SK-N-SH treated with all-trans-retinoic acid at 6 μM for 48 hours (cell line): Measurements from ENCODE around the gene SMIM24.
"Not testable (repeated sequence)": the region's sequence is repeated elsewhere in the genome, so short reads cannot be mapped to it uniquely, and the experiment has no call there.

Source experiments
- ATAC-seq: fragments of 200-7000 bp; cut with Tn5 transposase; 3 replicates; pipeline ENCODE4 v1.9.1; 2020; ENCODE audit warnings: mild to moderate bottlenecking, moderate library complexity
- ARNTL ChIP-seq: fragments of 450-650 bp; formaldehyde crosslinking; IDR thresholded peaks from 2 replicates; pipeline ENCODE4 v1.5.0; 2020; ENCODE audit warnings: low read depth, mild to moderate bottlenecking, moderate library complexity, borderline replicate concordance
- BACH2 ChIP-seq: fragments of 250-450 bp; sonication (Bioruptor Pico); IDR thresholded peaks from 2 replicates; pipeline ENCODE4 v1.9.0; 2021; ENCODE audit warnings: mild to moderate bottlenecking, borderline replicate concordance
- GLIS3 ChIP-seq: fragments of 250-450 bp; sonication (Bioruptor Pico); IDR thresholded peaks from 2 replicates; pipeline ENCODE4 v1.5.0; 2020; ENCODE audit warnings: mild to moderate bottlenecking, moderate library complexity
- ISL1 ChIP-seq: fragments of 250-450 bp; sonication (Bioruptor Pico); IDR thresholded peaks from 2 replicates; pipeline ENCODE4 v2.1.2; 2022; ENCODE audit warnings: mild to moderate bottlenecking, moderate library complexity
- OSR1 ChIP-seq: fragments of 250-450 bp; sonication (Bioruptor Pico); IDR thresholded peaks from 2 replicates; pipeline ENCODE4 v1.8.0; 2022; ENCODE audit warnings: moderate library complexity, mild to moderate bottlenecking, inconsistent platforms
- PPARA ChIP-seq: fragments of 250-450 bp; sonication (Bioruptor Pico); IDR thresholded peaks from 2 replicates; pipeline ENCODE4 v1.5.0; 2020; ENCODE audit warnings: mild to moderate bottlenecking, borderline replicate concordance
- RARB ChIP-seq: fragments of 250-450 bp; sonication (Bioruptor Pico); IDR thresholded peaks from 2 replicates; pipeline ENCODE4 v1.8.0; 2021; ENCODE audit warnings: mild to moderate bottlenecking, moderate library complexity
- SNAI2 ChIP-seq: fragments of 250-450 bp; sonication (Bioruptor Pico); IDR thresholded peaks from 2 replicates; pipeline ENCODE4 v1.5.0; 2020; ENCODE audit warnings: mild to moderate bottlenecking, moderate library complexity
- TCF4 ChIP-seq: fragments of 250-450 bp; sonication (Bioruptor Pico); IDR thresholded peaks from 2 replicates; pipeline ENCODE4 v1.8.0; 2021; ENCODE audit warnings: mild to moderate bottlenecking, moderate library complexity, borderline replicate concordance
- ZC3H10 ChIP-seq: fragments of 250-450 bp; sonication (Bioruptor Pico); IDR thresholded peaks from 2 replicates; pipeline ENCODE4 v1.5.1; 2021; ENCODE audit warnings: mild to moderate bottlenecking, moderate library complexity
- ZFP3 ChIP-seq: fragments of 250-450 bp; sonication (Bioruptor Pico); IDR thresholded peaks from 2 replicates; pipeline ENCODE4 v1.5.0; 2020; ENCODE audit warnings: mild to moderate bottlenecking, moderate library complexity
- ZNF565 ChIP-seq: fragments of 450-650 bp; formaldehyde crosslinking; conservative IDR thresholded peaks from 2 replicates; pipeline ENCODE4 v1.5.0; 2020; ENCODE audit warnings: low read depth, mild to moderate bottlenecking, moderate library complexity
- ZNF70 ChIP-seq: fragments of 450-650 bp; formaldehyde crosslinking; IDR thresholded peaks from 2 replicates; pipeline ENCODE4 v1.5.0; 2020; ENCODE audit warnings: mild to moderate bottlenecking, moderate library complexity
- ZNF8 ChIP-seq: fragments of 450-650 bp; formaldehyde crosslinking; IDR thresholded peaks from 2 replicates; pipeline ENCODE4 v1.5.0; 2020; ENCODE audit warnings: mild to moderate bottlenecking, moderate library complexity
- TF ChIP-seq, protein P1 (sequence below): fragments of 250-450 bp; sonication (Bioruptor Pico); IDR thresholded peaks from 2 replicates; pipeline ENCODE4 v1.8.0; 2020; ENCODE audit warnings: mild to moderate bottlenecking, moderate library complexity, borderline replicate concordance
- TF ChIP-seq, protein P2 (sequence below): fragments of 250-450 bp; sonication (Bioruptor Pico); IDR thresholded peaks from 2 replicates; pipeline ENCODE4 v1.5.1; 2020; ENCODE audit warnings: low read depth, mild to moderate bottlenecking, moderate library complexity
- TF ChIP-seq, protein P3 (sequence below): fragments of 250-450 bp; sonication (Bioruptor Pico); IDR thresholded peaks from 2 replicates; pipeline ENCODE4 v1.5.1; 2021; ENCODE audit warnings: mild to moderate bottlenecking, moderate library complexity
- TF ChIP-seq, protein P4 (sequence below): fragments of 250-450 bp; sonication (Bioruptor Pico); IDR thresholded peaks from 2 replicates; pipeline ENCODE4 v1.5.0; 2020; ENCODE audit warnings: mild to moderate bottlenecking, moderate library complexity
- TF ChIP-seq, protein P5 (sequence below): fragments of 250-450 bp; sonication (Bioruptor Pico); IDR thresholded peaks from 2 replicates; pipeline ENCODE4 v1.8.0; 2021; ENCODE audit warnings: low read depth, mild to moderate bottlenecking, moderate library complexity, borderline replicate concordance

The SMIM24 gene

DNA sequence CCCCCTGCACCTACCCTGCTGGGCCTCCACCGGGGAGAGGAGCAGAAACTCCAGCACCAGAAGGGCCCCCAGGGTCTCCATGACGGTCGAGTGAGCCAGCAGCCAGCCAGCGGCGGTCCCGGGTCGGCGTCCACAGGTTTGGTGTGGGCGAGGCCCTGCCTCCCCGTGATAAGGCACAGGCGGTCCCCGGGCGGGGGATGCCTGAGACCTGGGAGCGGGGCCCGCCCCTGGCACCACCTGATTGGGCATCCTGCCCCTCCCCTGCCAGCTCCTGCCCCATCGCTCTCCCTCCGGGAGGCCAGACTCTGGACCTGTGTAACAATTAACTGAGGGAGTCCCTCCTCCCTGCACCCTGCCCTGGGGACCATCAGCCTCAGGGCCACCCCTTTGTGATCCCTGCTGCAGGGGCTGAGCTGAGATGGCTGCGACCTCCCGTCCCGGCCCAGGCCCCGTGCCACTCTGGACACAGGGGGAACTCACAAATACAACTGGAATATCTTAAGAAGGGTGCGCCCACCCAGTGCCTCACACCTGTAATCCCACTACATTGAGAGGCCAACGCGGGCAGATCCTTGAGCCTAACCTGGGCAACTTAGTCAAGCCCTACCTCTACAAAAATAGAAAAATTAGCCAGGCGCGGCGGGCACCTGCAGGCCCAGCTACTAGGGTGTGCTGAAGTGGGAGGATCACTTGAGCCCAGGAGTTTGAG, at the start of gene SMIM24:
Gene SMIM24 (minus strand): TSS at position 143 of the 709 bp plus-strand sequence. CDS start 62 bp downstream, at position 81.
- TF ChIP-seq ZNF565 (CRISPR knock-in tag) (no peak), GLIS3 (CRISPR knock-in tag) (no peak)
- no peak for ATAC-seq

DNA sequence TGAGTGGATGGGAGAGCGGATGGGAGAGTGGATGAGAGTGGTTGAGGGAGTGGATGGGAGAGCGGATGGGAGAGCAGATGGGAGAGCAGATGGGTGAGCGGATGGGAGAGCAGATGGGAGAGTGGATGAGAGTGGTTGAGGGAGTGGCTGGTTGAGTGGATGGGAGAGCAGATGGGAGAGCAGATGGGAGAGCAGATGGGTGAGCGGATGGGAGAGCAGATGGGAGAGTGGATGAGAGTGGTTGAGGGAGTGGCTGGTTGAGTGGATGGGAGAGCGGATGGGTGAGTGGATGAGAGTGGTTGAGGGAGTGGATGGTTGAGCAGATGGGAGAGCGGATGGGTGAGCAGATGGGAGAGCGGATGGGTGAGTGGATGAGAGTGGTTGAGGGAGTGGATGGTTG, 49.0 kb upstream of the SMIM24 start:
- ATAC-seq = not testable (repeated sequence)

DNA sequence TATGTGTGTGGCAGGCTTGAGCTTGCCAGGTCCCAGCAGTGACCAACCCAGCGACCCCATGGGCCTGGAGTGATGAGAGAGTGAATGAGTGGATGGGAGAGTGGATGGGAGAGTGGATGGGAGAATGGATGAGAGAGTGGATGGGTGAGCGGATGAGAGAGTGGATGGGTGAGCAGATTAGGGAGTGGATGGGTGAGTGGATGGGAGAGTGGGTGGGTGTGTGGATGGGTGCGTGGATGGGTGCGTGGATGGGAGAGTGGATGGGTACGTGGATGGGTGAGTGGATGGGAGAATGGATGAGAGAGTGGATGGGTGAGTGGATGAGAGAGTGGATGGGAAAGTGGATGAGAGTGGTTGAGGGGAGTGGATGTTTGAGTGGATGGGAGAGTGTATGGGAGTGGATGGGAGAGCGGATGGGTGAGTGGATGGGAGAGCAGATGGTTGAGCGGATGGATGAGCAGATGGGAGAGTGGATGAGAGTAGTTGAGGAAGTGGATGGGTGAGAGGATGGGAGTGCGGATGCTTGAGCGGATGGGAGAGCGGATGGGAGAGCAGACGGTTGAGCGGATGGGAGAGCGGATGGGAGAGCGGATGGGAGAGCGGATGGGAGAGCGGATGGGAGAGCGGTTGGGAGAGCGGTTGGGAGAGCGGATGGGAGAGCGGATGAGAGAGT, 48.4 kb upstream of the SMIM24 start:
- ATAC-seq = no peak

DNA sequence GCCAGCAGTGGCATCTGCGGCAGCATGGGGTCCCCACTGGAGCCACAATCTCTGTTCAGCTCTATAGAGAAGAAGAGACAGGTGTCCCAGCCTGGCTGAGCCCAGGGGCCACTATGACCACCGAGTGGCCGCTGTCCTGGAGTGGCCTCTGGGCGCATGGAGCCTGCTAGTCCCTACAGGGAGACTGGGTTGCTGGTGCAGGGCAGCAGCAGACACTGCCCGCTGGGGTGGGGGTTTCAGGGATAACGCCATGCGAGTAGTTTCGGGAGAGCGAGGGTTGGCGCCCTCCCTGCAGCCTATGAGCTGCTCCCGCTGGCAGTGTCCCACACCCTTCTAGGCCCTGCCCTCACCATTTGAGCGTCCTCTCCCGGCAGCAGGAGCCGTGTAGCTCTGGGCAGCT, 47.8 kb upstream of the SMIM24 start:
- ATAC-seq = no peak
- TF ChIP-seq, protein P1, sequence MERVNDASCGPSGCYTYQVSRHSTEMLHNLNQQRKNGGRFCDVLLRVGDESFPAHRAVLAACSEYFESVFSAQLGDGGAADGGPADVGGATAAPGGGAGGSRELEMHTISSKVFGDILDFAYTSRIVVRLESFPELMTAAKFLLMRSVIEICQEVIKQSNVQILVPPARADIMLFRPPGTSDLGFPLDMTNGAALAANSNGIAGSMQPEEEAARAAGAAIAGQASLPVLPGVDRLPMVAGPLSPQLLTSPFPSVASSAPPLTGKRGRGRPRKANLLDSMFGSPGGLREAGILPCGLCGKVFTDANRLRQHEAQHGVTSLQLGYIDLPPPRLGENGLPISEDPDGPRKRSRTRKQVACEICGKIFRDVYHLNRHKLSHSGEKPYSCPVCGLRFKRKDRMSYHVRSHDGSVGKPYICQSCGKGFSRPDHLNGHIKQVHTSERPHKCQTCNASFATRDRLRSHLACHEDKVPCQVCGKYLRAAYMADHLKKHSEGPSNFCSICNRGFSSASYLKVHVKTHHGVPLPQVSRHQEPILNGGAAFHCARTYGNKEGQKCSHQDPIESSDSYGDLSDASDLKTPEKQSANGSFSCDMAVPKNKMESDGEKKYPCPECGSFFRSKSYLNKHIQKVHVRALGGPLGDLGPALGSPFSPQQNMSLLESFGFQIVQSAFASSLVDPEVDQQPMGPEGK (CRISPR knock-in tag) = no peak
- TF ChIP-seq GLIS3 (CRISPR knock-in tag) = no peak
- TF ChIP-seq, protein P2, sequence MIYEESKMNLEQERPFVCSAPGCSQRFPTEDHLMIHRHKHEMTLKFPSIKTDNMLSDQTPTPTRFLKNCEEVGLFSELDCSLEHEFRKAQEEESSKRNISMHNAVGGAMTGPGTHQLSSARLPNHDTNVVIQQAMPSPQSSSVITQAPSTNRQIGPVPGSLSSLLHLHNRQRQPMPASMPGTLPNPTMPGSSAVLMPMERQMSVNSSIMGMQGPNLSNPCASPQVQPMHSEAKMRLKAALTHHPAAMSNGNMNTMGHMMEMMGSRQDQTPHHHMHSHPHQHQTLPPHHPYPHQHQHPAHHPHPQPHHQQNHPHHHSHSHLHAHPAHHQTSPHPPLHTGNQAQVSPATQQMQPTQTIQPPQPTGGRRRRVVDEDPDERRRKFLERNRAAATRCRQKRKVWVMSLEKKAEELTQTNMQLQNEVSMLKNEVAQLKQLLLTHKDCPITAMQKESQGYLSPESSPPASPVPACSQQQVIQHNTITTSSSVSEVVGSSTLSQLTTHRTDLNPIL (CRISPR knock-in tag) = no peak
- TF ChIP-seq ISL1 (CRISPR knock-in tag) = no peak
- no peak for TF ChIP-seq RARB (CRISPR knock-in tag)
- TF ChIP-seq ARNTL (CRISPR knock-in tag) = no peak
- TF ChIP-seq OSR1 (CRISPR knock-in tag) = no peak
- TF ChIP-seq, protein P3, sequence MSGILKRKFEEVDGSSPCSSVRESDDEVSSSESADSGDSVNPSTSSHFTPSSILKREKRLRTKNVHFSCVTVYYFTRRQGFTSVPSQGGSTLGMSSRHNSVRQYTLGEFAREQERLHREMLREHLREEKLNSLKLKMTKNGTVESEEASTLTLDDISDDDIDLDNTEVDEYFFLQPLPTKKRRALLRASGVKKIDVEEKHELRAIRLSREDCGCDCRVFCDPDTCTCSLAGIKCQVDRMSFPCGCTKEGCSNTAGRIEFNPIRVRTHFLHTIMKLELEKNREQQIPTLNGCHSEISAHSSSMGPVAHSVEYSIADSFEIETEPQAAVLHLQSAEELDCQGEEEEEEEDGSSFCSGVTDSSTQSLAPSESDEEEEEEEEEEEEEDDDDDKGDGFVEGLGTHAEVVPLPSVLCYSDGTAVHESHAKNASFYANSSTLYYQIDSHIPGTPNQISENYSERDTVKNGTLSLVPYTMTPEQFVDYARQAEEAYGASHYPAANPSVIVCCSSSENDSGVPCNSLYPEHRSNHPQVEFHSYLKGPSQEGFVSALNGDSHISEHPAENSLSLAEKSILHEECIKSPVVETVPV = no peak
- no peak for TF ChIP-seq BACH2 (CRISPR knock-in tag)
- TF ChIP-seq, protein P4, sequence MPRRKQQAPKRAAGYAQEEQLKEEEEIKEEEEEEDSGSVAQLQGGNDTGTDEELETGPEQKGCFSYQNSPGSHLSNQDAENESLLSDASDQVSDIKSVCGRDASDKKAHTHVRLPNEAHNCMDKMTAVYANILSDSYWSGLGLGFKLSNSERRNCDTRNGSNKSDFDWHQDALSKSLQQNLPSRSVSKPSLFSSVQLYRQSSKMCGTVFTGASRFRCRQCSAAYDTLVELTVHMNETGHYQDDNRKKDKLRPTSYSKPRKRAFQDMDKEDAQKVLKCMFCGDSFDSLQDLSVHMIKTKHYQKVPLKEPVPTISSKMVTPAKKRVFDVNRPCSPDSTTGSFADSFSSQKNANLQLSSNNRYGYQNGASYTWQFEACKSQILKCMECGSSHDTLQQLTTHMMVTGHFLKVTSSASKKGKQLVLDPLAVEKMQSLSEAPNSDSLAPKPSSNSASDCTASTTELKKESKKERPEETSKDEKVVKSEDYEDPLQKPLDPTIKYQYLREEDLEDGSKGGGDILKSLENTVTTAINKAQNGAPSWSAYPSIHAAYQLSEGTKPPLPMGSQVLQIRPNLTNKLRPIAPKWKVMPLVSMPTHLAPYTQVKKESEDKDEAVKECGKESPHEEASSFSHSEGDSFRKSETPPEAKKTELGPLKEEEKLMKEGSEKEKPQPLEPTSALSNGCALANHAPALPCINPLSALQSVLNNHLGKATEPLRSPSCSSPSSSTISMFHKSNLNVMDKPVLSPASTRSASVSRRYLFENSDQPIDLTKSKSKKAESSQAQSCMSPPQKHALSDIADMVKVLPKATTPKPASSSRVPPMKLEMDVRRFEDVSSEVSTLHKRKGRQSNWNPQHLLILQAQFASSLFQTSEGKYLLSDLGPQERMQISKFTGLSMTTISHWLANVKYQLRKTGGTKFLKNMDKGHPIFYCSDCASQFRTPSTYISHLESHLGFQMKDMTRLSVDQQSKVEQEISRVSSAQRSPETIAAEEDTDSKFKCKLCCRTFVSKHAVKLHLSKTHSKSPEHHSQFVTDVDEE = no peak
- TF ChIP-seq PPARA (CRISPR knock-in tag) = no peak

More for the DNA sequence above, 48.4 kb upstream of the SMIM24 start:
- TF ChIP-seq ZC3H10 (CRISPR knock-in tag) (no peak), ZNF70 (CRISPR knock-in tag) (no peak), BACH2 (CRISPR knock-in tag) (no peak), RARB (CRISPR knock-in tag) (no peak), PPARA (CRISPR knock-in tag) (no peak), TCF4 (CRISPR knock-in tag) (no peak), ZNF565 (CRISPR knock-in tag) (no peak), ZFP3 (CRISPR knock-in tag) (no peak), SNAI2 (CRISPR knock-in tag) (no peak), ZNF8 (no peak), OSR1 (CRISPR knock-in tag) (no peak)
- TF ChIP-seq, protein P5, sequence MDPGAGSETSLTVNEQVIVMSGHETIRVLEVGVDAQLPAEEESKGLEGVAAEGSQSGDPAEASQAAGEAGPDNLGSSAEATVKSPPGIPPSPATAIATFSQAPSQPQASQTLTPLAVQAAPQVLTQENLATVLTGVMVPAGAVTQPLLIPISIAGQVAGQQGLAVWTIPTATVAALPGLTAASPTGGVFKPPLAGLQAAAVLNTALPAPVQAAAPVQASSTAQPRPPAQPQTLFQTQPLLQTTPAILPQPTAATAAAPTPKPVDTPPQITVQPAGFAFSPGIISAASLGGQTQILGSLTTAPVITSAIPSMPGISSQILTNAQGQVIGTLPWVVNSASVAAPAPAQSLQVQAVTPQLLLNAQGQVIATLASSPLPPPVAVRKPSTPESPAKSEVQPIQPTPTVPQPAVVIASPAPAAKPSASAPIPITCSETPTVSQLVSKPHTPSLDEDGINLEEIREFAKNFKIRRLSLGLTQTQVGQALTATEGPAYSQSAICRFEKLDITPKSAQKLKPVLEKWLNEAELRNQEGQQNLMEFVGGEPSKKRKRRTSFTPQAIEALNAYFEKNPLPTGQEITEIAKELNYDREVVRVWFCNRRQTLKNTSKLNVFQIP (CRISPR knock-in tag) = no peak
- TF ChIP-seq, protein P3 = no peak
- TF ChIP-seq, protein P1 (CRISPR knock-in tag) = no peak
